Measurements from ENCODE around the gene SP7. TPM values are rescaled to one million over a fixed set of nuclear protein-coding genes. Genes with fewer than 3 reads are reported as not detected.

The SP7 gene
- total and polyA plus RNA-seq, 11 donors, result not detected

DNA sequence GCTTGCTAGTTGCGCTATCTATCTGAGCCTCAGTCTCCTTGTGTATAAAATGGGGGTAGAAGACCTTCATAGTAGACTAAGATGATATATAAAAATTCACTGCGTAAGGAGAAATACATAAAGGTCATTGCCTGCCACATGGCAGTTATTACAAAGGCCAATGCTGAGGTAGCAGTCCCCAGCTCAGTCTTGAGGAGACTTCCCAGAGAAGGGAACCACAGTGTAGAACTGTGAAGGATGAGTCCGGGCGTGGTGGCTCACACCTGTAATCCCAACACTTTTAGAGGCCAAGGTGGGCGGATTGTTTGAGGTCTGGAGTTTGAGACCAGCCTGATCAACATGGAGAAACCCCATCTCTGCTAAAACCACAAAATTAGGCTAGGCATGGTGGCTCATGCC is 17.1 kb upstream of the SP7 start:
- no peak overlapping the region for H3K4me3 ChIP-seq
- H3K9me3 ChIP-seq, result no peaks in the 10 kb centered on the region
- H3K36me3 ChIP-seq, result no peaks in the 10 kb centered on the region
- 87 to 91% (median 90%) methylated on average over 5 of the region's 5 CpGs for WGBS, 4 donors
- peaks cover 0 to 9% (median 0%) of the 10 kb centered on the region in 12 donors for H3K4me1 ChIP-seq
- ATAC-seq (peak in 1 of 4 donors; percentile 15), DNase-seq (no peak)
- H3K27ac ChIP-seq, result no peak overlapping the region
- TF ChIP-seq, protein P1, sequence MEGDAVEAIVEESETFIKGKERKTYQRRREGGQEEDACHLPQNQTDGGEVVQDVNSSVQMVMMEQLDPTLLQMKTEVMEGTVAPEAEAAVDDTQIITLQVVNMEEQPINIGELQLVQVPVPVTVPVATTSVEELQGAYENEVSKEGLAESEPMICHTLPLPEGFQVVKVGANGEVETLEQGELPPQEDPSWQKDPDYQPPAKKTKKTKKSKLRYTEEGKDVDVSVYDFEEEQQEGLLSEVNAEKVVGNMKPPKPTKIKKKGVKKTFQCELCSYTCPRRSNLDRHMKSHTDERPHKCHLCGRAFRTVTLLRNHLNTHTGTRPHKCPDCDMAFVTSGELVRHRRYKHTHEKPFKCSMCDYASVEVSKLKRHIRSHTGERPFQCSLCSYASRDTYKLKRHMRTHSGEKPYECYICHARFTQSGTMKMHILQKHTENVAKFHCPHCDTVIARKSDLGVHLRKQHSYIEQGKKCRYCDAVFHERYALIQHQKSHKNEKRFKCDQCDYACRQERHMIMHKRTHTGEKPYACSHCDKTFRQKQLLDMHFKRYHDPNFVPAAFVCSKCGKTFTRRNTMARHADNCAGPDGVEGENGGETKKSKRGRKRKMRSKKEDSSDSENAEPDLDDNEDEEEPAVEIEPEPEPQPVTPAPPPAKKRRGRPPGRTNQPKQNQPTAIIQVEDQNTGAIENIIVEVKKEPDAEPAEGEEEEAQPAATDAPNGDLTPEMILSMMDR (IDR thresholded peaks at IDR 0.05), result no peak
- TF ChIP-seq POLR2A (IDR thresholded peaks at IDR 0.05), result no peak
- intact Hi-C loops (cut with DNase I), result loop anchor here in 9 of 10 donors (2.0 to 5.0 kb wide), 6 partner anchors 28 to 156 kb away; partner anchors contain the start of genes NPFF (in 4 of the 9) and SP1 (in 1 of the 9)
- H3K27me3 ChIP-seq, result no peaks in the 10 kb centered on the region

DNA sequence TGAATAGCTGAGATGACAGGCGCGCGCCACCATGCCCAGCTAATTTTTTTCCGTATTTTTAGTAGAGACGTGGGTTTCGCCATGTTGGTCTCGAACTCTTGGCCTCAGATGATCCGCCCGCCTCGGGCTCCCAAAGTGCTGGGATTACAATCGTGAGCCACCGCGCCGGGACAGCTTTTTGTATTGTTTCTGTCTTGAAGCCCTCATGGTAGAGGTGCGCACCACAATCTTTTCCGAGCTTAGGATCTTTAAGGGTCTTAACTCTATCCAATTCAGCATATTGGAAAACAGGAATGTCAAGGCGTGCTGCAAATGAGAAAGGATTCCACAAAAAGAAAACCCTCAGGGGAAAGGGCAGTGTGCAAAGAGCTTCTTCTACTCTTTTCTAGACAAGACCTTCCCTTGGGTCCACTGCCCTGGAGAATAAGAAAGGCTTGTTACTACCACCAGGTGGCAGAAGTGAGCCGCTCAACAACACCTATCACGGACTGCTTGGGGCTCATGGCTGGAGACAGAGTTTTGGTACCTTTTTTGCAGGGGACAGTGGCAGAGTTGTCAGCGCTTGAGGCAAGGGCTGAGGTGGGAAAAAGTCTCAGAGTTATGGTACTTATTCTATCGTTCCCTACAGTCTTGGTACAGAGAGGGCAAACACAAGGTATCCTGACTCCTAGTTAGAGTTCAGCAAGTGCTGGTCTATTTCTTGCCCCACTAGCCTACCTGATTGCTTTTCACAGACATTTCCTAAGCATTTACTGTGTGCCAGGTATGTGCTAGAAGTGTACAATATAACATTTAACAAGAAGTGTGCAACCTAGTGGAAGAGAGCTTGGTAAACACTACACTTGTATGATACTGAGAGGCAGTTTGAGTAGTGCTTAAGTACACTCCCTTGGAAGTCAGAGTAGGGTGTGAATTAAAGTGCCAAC is 16.4 kb upstream of the SP7 start:
- ATAC-seq, result peak; percentile 92 to 97 (median 96)

DNA sequence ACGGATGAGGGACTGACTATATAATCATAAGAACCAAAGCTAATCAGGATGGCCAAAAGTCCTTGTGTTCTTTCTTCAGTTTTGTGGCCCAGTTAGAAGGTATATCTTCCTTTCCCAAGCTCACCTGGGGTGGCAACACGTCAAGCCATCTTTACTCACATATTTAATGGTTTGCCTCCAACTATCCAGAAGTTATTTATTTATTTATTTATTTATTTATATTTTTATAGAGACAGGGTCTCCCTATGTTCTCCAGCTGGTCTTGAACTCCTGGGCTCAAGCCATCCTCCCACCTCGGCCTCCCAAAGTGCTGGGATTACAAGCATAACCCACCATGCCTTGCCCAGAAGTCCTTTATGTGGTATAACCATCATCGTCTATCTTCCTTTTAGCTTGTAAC is 11.8 kb upstream of the SP7 start:
- TF ChIP-seq, protein P1 (IDR thresholded peaks at IDR 0.05), result no peak
- no peak for TF ChIP-seq POLR2A (IDR thresholded peaks at IDR 0.05)
- H3K4me3 ChIP-seq, result no peak overlapping the region
- intact Hi-C loops (cut with DNase I), result no loop called here
- ATAC-seq (no peak), DNase-seq (no peak)
- H3K36me3 ChIP-seq, result no peaks in the 10 kb centered on the region
- no peak overlapping the region for H3K27ac ChIP-seq
- H3K9me3 ChIP-seq, result no peaks in the 10 kb centered on the region
- 90 to 95% (median 93%) methylated on average over 4 of the region's 4 CpGs for WGBS, 4 donors
- H3K27me3 ChIP-seq, result no peaks in the 10 kb centered on the region
- peaks cover 0 to 29% (median 14%) of the 10 kb centered on the region in 12 donors for H3K4me1 ChIP-seq

More for the DNA sequence above, 16.4 kb upstream of the SP7 start:
- no peaks in the 10 kb centered on the region for H3K9me3 ChIP-seq
- no peak for TF ChIP-seq POLR2A (IDR thresholded peaks at IDR 0.05)
- TF ChIP-seq, protein P1 (IDR thresholded peaks at IDR 0.05), result peak; percentile 82 to 93 (median 88)
- no peaks in the 10 kb centered on the region for H3K27me3 ChIP-seq
- peak; percentile 77 to 86 (median 81) for DNase-seq
- no peak overlapping the region for H3K27ac ChIP-seq
- H3K4me3 ChIP-seq, result no peak overlapping the region
- peaks cover 0 to 9% (median 0%) of the 10 kb centered on the region in 12 donors for H3K4me1 ChIP-seq
- intact Hi-C loops (cut with DNase I), result loop anchor here (1.0 to 5.0 kb wide), 9 partner anchors 28 to 156 kb away; partner anchors contain the start of genes NPFF (in 4 of the 10) and SP1 (in 1 of the 10)
- 59 to 61% (median 60%) methylated on average over 21 of the region's 21 CpGs for WGBS, 4 donors
- no peaks in the 10 kb centered on the region for H3K36me3 ChIP-seq

DNA sequence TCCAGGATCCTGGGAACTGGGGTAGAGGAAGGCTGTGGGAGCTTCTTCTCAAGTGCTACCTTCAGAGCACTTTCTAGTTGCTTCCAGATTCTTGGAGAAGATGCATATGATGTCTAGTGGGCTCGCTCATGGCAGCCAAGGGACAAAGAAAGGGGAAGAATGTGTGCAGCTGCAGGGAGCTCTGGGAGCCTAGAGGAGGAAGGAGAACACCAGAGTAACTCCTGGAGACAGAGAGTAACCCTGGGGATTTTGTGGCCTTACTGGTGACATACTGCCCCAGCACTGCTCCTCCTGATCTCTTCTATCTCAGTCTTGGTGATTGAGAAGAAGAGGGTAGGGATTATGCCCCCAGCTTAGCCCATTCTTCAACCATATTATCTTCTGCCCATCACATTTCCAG is 10.3 kb upstream of the SP7 start:
- intact Hi-C loops (cut with DNase I), result no loop called here

More for the DNA sequence above, 10.3 kb upstream of the SP7 start:
- Histone ChIP-seq H3K4me1 (peaks cover 0 to 23% (median 12%) of the 10 kb centered on the region in 12 donors), H3K36me3 (no peaks in the 10 kb centered on the region), H3K27ac (peak overlapping the region in 8 of 12 donors; percentile 67 to 92 (median 88)), H3K4me3 (no peak overlapping the region), H3K27me3 (no peaks in the 10 kb centered on the region), H3K9me3 (no peaks in the 10 kb centered on the region)
- DNase-seq (no peak), ATAC-seq (no peak)
- TF ChIP-seq, protein P1 (IDR thresholded peaks at IDR 0.05), result no peak
- TF ChIP-seq POLR2A (IDR thresholded peaks at IDR 0.05), result no peak
- 88 to 93% (median 89%) methylated on average over 1 of the region's 1 CpG for WGBS, 4 donors
